Stimulated activated CD4-positive, alpha-beta T cell treated with anti-CD3 and anti-CD28 coated beads, Interleukin-1b, Interleukin-23, amount 100 ng/mL, for 24 hours (primary cell): Measurements from ENCODE around the gene AGBL4.
"Not testable (repeated sequence)": the region's sequence is repeated elsewhere in the genome, so short reads cannot be mapped to it uniquely, and the experiment has no call there.

Source experiments
- DNase-seq, 4 experiments: peaks; one replicate each; pipeline ENCODE4 v3.0.0-alpha.2; 2020; ENCODE audit warnings: low read depth in 4 of 4, low spot score in 1 of 4

The AGBL4 gene

DNA sequence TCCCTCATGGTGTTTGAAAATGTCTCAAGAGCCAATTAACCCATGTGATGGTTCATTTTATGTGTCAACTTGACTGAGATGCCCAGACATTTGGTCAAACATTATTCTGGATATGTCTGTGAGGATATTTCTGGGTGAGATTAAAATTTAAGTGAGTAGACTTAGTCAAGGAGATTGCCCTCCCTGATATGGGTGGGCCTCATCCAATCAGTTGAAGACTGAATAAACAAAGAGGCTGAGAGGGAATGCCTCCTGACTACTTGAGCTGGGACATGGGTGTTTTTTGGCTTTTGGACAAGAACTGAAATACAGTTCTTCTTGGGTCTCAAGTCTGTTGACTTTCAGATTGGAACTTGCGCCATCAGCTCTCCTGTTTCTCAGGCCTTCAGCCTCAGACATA lies 1462.3 kb downstream of the AGBL4 start:
- DNase-seq, result no peak

DNA sequence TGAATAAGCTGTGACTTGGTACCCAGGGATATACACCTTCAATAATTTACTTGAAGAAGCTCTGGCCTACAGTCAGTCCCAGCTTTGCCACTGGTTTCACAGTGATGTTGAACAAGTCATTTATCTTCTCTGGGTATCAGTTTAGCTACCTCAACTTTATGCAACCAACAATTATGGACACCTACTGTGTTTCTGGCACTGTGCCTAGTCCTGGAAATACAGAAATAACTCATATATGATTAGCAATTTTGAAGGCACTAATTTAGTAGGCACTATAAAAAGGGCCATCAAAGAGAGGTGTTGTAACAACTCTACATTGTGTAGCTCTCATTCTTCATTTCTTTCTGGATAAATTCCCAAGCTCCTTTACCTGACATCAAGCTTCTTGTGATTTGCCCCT lies 1463.2 kb downstream of the AGBL4 start:
- no peak for DNase-seq

DNA sequence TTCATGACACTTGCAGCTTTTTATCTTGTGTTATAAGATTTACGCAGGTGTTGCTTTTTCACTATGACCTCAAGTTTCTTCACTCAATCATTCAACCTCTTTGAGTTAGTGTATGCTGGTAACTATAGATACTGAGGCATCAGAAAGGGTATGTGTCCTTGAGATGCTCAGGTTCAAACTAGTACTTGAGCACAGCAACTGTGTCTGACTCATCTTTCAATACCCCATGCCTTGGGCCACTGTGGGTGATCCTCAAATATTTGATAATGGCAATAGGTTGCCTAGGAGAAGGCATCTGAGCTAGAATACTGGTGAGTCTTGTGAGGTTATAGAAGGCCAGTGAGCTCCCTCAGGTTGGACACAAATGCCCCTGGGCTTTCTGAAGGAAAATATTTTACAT lies 1463.6 kb downstream of the AGBL4 start:
- no peak for DNase-seq

DNA sequence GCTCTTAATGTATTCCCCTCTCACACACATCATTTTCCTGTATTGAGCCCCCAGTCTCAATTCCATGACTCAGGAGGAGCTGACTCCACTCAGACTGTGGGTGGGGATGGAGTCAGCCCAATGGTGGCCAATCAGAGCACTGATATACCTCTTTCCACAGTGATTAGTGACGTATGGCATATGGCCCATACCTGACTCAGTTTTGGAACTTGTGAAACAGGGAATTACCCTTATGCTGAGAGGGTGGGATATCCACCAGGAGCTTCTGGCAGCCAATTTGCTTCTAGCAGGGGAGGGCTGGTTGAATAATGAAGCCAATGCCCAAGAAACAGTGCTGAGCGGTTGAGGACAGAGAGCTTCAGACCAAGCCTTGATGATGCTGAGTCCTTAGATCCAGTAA lies 1465.4 kb downstream of the AGBL4 start:
- no peak for DNase-seq

DNA sequence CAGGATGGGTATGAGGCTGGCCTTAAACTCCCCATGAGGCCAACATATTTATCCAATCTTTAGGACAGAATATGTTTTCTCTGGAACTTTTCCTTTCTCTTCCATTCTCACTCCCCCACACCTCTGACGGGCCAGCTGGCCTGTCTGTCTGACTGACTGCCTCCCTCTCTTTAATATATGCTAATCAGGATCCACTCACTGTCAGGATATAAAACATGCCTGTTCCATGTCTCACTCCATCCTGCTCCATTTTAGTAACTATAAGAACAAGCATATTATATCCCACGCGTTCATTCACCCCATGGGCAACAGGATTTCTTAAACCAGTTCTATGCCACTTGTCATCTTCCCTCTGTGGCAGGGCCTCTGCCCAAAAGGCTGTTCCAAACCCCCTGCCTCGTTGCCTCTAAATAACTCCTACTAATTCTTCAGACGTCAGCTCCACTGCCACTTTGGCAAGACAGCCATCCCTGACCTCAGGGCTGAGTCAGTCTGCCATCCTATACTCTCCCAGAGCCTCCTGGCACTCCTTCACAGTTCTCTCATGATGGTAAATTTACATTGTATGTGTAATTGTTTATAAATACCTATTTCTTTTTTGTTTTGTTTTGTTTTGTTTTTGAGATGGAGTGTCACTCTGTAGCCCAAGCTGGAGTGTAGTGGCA lies 1467.4 kb downstream of the AGBL4 start:
- DNase-seq, result no peak

DNA sequence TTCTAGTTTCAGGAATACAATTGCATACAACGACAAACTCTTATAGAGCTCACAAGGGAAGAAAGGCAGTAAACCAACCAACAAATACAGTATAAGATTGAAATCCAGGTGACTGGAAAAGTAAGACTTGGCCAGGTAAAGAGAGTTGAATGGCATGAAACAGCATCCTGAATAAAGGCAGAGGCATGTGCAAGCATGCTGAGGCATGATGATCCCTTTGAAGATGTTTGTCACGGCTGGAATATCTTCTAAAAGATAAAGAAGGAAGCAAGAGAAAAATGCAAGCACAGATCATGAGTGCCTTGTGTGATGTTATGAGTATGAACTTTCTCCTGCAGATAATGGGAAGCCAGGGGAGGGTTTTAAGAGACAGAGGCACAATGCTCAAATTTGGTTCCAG lies 1468.5 kb downstream of the AGBL4 start:
- no peak for DNase-seq

DNA sequence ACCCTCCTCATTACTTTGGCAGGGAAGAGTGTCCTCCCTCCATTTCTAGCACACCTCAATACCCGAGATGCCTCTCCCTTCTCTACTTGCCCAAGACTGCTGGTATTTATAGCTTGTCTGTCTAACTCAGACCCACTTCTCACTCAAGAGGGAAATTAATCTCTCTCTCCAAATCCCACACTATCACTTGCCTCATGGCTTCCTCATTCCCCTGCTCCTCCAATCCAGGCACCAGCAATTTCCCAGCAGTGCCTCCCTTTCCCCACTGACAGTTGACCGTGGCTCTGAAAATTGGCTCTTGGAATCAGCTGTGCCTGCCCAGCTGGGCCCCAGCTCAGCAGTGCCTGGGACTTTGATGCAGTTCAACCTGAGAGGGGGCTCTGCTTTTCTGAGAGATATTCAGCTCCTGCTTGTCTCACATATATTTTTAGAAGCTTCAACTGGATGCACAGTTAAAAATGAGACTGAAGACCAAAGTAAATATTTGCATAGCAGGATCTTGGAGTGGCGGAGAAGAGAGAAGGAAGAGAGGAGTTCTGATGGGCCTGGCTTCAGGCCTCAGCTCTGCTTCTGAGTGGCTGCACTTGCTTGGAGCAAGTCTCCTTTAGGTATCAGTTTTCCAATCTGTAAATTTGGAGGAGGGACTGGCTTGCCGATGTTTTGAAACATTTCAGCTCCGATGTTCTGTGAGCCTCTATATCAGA lies 1470.7 kb downstream of the AGBL4 start:
- DNase-seq, result no peak

DNA sequence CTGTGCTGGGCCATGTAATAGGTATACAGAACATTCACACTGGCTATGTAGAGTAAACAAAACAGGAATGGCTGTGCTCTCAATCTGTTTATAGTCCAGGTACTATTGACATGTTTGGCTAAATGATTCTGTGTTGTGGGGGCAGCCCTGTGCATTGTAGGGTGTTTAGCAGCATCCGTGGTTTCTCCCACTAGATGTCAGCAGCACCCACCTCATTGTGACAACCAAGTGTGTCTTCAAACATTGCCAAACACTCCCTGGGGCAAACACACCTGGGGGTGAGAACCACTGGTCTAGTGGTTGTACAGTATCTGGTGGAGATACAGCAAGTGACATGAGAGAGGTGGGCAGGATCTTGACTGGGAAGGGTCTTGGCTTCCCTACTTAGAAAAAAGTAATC lies 1471.3 kb downstream of the AGBL4 start:
- no peak for DNase-seq

DNA sequence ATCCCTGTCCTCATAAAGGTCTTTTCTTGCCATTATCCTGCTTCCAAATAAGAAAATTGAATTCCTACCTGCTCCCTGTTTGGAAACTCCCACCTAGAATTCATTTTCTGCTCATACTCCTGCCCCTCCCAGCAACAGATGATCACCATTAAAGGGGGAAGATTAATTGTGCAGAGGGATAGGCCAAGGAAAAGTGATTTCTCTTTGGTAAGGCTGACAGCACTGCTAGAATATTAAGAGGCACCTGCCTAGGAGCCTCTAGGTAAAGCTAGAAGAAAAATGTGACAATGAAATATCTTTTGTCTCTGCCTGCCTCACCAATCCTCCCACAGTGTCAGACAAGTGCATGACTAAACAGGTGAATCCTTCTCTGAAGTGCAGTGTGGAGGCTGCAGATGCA lies 1474.8 kb downstream of the AGBL4 start:
- no peak for DNase-seq

DNA sequence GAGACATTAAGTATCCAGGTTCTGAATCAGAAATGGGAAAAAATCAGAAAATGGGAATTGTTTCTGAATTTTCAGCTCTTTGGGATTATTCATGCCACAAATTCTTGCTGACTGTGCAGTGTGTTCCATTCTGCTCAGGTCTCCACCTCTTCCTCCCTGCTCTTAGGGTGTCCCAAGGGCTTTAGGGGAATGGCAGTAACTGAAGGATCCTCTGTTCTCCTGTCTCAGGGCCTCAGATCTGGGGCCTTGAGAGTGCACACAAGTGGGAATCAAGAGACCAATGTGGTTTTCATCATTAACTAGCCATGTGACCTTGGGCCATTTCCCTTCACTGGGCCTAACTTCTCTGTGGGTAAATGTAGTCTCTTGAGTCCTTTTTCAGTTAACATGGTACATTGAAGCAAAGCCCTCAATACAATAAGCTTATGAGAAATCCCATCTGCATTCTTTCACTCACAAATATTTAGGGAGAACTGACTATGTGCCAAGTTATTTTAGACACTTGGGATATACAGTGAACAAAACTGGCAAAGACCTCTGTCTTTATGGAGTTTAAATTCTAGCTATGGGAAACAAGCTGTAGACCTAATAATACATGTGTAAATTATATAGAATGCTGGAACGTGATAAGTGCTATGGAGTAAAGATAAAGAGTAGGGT lies 1476.1 kb downstream of the AGBL4 start:
- no peak for DNase-seq

DNA sequence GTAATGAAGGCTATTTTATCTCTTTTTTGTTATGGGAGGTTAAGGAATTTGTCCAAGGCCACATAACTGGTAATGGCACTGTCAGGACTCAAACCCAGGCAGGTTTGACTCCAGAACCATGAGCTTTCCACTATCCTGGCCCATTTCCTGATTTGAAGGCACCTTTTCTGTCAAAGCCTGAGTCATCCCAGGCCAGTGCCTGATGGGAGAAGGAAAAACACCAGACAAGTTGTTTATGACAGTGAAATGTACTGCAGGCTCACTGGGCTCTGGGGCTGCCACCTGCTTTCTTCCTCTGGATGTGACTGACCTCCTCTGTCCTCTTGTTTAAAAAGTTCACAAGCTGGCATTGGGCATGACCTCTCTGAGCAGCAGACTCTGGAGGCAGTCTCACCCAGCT lies 1479.9 kb downstream of the AGBL4 start:
- DNase-seq, result no peak

DNA sequence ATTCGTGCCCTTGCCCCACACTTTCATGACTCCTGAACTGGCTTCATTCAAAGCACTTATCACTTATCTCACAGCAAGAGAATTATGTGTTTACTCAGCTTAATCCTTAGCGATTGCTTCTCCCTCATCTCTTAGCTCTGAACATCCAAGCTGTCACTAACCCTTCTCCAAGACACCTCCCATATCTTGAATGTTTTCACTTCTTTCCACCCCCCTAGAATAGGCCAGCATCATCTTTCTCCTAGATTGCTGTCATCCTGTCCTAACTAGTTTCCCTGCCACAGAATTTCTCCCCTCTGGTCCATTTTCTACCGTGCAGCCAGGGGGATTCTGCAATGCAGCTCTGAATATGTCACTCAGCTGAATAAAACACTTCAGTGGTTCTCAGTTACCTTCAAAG lies 1483.2 kb downstream of the AGBL4 start:
- DNase-seq, result no peak

DNA sequence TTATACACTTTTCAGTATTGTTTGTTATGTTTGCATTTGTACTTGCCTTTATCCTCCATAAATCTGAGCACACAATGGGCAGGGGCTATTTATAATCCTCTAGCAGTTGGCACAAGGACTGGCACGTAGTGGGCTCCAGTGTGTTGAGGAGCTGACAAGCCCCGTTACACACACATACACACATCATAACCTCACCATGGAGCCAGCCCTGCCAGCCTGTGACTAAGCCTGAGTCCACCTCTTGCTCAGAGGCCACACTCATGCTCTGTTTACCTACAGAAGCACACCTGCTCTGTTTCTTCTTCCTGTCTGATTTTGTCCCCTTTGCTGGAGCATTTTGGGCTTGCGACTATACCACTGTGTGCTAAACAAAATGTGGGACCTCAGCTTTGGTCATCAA lies 1487.3 kb downstream of the AGBL4 start:
- no peak for DNase-seq

DNA sequence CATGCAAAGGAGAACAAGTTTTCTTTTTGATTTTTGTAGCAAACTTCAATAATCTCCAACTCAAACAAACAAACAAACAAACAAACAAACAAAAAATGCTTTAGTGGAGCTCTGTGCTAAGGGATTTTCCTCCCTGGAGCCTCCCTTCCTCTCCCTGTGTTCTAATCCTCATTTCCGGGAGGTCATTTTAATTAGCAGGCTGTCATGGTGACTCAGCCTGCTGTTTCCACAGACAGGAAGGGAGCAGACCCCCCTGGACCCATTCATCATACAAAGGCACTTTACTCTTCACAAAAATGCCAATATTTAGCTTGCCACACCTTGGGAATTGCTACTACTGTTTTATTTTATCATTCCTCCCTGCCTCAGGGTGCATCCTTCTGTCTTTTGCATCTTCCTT lies 1490.8 kb downstream of the AGBL4 start:
- DNase-seq, result no peak

DNA sequence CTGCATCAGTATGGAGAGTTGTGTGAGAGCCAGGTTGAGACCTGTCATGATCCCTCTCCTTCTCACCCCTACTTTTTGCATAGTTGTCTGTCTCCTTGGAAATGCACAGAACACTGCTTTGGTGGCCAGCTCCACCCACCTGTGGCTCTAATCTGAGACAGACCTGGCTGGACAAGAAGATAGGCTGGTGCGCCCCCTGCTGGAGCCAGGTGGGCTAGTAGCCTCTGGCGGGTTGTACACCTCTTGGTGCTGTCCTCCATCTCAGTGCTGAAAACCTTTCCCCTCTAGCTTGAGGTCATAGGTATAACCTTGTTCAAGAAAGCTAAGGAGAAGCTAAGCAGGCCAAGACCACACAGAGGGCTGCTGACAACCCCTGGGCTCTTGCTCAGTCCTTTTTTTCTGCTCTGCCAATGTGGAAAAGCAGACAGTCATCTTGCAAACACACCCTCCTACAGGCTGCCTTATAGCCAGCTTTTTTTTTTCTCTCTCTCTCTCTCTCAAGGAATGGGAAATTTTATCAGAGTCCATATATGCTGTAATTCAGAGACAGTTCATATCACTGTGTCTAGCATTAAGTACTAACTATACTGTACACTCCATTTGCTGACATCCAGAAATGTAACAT lies 1492.9 kb downstream of the AGBL4 start:
- peak in 2 of 4 experiments; percentile 5 to 11 for DNase-seq

DNA sequence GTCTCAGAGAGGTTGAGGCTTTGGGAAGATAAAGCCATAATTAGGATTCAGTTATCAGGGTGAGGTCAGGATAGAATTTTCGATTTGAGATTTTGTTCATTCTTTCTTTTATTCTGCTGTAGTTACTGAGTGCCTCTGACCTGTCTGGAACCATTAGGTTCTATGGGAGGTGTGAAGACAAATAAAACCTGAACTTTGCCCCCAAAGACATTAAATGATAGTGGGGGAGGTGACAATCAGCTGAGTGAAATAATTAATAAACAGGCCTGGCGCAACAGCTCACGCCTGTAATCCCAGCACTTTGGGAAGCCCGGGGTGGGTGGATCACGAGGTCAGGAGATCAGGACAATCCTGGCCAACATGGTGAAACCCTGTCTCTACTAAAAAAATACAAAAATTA lies 1496.7 kb downstream of the AGBL4 start:
- DNase-seq, result no peak

DNA sequence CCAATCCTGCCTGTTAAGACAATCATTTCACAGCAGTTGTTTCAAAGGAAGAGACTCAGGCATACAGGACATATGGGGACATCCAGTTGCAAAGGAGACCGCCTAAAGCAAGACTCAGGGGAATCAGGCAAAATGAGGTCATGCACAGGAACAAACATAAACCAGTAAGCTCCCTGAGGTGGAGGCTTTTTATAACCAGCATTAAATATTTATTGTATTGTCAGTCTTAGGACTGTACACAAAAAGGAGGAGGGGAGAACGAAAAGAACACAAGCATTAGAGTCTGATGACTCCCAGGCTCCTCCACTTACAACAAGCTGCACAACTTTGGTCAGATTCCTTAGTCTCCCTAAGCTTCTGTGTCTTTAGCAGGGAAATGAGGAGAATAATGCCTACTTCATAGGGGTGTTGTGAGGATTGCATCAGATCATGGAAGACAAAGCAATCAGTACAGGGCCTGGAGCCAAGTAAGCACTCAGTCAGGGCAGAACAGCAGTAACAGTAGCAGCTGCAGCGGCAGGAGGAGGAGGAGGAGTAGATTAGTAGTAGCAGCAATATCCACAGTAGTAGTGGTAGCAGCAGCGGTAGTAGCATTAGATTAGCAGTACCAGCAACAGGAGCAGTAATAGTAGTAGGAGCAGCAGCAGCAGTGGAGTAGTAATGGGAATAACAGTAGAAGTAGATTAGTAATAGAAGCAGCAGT lies 1497.6 kb downstream of the AGBL4 start:
- DNase-seq, result no peak

DNA sequence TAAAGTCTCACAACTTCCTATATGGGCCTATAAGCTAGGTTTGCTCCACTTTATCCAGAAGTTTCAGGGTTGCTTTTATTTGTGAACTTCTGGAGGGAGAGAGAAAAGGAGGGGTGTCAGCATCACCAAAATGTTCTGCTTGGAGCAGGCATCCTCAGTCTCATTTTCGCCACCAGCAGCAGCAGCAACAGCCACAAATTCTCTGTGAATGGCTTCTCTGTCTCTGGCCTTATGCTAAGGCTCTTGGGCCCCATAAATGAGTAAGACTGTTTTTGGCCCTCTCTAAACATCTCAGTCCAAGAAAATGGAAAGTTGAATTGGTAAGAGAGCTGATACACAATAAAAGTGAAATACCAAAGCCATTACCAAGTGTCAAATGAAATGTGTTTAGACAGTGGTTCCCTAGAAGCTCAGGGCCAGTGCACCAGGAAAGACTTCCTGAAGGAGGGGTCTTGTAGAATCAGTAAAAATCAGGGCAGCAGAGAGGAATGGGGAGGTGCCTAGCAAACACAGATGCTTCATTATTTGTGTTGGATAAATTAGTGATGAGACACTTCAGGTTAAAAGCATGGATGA lies 1498.8 kb downstream of the AGBL4 start:
- DNase-seq, result no peak

DNA sequence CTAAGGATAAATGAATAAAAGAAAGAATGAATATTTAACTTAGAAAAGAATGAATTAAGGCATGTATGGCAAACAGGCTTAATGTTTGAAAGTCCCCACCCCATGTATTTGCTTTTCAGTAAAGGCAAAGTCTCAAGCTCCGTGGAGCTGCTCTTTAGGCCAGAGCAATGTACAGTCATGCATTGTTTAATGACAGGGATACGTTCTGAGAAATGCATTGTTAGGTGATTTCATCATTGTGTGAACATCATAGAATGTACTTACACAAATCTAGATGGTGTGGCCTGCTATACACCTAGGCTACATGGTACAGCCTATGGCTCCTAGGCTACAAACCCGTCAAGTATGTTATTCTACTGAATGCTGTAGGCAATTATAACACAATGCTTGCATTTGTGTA lies 1500.2 kb downstream of the AGBL4 start:
- DNase-seq, result no peak

DNA sequence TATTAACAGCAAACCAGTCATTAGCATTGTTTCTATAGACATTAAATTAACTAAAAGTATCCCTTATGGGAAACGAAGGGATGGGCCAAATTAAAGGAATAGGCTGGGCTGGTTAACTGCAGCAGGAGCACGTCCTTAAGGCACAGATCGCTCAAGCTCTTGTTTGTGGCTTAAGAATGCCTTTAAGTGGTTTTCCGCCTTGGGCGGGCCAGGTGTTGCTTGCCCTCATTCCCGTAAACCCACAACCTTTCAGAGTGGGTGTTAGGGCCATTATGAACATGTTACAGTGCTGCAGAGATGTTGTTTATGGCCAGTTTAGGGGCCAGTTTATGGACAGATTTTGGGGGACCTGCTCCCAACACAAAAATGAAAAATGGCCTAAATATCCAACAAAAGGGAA lies 1503.9 kb downstream of the AGBL4 start:
- DNase-seq, result not testable (repeated sequence)

DNA sequence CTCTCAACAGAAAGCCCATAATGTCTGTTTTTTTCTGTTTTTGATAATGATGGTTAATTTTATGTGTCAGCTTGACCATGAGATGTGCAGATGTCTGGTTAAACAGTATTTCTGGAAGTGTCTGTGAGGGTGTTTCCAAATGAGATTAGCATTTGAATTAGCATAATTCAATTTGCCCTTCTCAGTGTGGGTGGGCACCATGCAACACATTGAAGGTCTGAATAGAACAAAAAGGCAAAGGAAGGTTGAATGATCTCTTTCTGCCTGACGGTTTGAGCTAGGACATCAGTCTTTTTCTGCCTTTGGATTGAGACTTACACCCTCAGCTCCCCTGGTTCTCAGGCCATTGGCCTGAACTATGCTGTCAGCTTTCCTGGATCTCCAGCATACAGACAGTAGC lies 1516.9 kb downstream of the AGBL4 start:
- DNase-seq, result no peak
